Measurements from ENCODE around the gene STK39.
A peak's percentile ranks its signal among the peaks of the same experiment; 100 is the strongest.
"Not testable (repeated sequence)": the region's sequence is repeated elsewhere in the genome, so short reads cannot be mapped to it uniquely, and the experiment has no call there.

STK39 gene

GRCh38 chr2:168127371-168127770, 120.0 kb downstream of the STK39 start:
- TF ChIP-seq, protein P1, sequence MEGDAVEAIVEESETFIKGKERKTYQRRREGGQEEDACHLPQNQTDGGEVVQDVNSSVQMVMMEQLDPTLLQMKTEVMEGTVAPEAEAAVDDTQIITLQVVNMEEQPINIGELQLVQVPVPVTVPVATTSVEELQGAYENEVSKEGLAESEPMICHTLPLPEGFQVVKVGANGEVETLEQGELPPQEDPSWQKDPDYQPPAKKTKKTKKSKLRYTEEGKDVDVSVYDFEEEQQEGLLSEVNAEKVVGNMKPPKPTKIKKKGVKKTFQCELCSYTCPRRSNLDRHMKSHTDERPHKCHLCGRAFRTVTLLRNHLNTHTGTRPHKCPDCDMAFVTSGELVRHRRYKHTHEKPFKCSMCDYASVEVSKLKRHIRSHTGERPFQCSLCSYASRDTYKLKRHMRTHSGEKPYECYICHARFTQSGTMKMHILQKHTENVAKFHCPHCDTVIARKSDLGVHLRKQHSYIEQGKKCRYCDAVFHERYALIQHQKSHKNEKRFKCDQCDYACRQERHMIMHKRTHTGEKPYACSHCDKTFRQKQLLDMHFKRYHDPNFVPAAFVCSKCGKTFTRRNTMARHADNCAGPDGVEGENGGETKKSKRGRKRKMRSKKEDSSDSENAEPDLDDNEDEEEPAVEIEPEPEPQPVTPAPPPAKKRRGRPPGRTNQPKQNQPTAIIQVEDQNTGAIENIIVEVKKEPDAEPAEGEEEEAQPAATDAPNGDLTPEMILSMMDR (IDR thresholded peaks at IDR 0.05; ENCODE audit: borderline replicate concordance, insufficient read depth, low read depth, low read length): no peak
- H3K4me3 ChIP-seq (ENCODE audit: low read depth, low read length): no peak overlapping the region

DNA sequence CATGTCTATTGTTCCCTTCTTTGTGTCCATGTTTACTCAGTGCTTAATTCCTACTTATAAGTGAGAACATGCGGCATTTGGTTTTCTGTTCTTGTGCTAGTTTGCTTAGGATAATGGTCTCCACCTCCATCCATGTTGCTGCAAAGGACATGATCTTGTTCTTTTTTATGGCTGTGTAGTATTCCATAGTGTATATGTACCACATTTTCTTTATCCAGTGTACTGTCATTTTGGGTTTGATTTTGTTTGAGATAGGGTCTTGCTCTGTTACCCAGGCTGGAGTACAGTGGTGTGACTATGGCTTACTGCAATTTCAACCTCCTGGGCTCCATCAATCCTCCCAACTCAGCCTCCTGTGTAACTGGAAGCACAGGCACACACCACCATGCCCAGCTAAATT, 125.2 kb downstream of the STK39 start:
- H3K4me3 ChIP-seq (ENCODE audit: low read depth, low read length): not testable (repeated sequence)

DNA sequence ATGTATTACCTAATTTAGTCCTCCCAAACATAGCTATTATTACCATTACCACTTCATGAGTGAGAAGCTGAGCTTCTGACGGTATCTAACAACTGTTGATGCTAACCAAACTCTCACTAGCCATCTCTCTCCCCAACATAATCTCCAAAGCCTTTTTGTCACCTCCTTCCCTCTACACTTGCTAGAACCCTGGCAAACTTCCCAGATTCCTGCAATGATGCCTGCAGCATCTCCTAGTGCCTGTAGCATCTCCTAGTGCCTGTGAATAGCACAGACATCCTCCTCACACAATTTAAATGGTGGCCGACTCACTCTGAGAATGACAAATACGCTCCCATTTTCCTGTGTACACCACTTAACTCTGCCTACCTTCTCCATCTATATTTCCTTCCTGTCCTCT, 126.7 kb downstream of the STK39 start:
- H3K4me3 ChIP-seq (ENCODE audit: low read depth, low read length): no peak overlapping the region
- TF ChIP-seq, protein P1 (IDR thresholded peaks at IDR 0.05; ENCODE audit: borderline replicate concordance, insufficient read depth, low read depth, low read length): no peak

GRCh38 chr2:168120310-168120709, 127.1 kb downstream of the STK39 start:
- TF ChIP-seq, protein P1 (IDR thresholded peaks at IDR 0.05; ENCODE audit: borderline replicate concordance, insufficient read depth, low read depth, low read length): no peak
- H3K4me3 ChIP-seq (ENCODE audit: low read depth, low read length): no peak overlapping the region

GRCh38 chr2:168119515-168120141, 127.8 kb downstream of the STK39 start:
- TF ChIP-seq, protein P1 (IDR thresholded peaks at IDR 0.05; ENCODE audit: borderline replicate concordance, insufficient read depth, low read depth, low read length): peak; percentile 52; the same call in 1 of the 2 replicates

GRCh38 chr2:168118733-168119514, 128.5 kb downstream of the STK39 start:
- TF ChIP-seq, protein P1 (IDR thresholded peaks at IDR 0.05; ENCODE audit: borderline replicate concordance, insufficient read depth, low read depth, low read length): peak; percentile 43; the same call in 1 of the 2 replicates
- no peak overlapping the region for H3K4me3 ChIP-seq (ENCODE audit: low read depth, low read length)

More at GRCh38 chr2:168119515-168120141, 127.8 kb downstream of the STK39 start:
- H3K4me3 ChIP-seq (ENCODE audit: low read depth, low read length): no peak overlapping the region

DNA sequence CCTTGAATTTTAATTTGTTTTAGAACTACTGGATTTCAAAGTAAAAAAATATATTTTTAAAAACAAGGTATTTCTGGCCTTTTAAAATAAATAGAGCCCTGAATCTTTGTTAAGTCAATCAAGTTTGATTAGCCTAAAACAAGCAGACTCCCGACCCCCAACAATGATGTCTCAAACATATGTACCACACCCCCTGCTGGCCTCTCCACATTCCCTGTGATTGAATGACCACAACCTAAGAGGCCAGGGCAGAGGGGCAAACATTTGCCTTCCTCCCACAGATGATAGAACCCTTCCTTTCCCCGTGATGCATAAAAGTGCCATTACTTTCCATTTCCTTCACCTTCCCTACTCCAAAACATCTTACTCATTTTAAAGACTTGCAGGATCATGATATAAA, 130.9 kb downstream of the STK39 start:
- TF ChIP-seq, protein P1 (IDR thresholded peaks at IDR 0.05; ENCODE audit: borderline replicate concordance, insufficient read depth, low read depth, low read length): no peak
- H3K4me3 ChIP-seq (ENCODE audit: low read depth, low read length): no peak overlapping the region
